ENCODE results near the gene FAU.

Gene FAU

GRCh38 chr11:65107078-65107477 is 14.9 kb downstream of the FAU start:
- no peak for DNase-seq

DNA sequence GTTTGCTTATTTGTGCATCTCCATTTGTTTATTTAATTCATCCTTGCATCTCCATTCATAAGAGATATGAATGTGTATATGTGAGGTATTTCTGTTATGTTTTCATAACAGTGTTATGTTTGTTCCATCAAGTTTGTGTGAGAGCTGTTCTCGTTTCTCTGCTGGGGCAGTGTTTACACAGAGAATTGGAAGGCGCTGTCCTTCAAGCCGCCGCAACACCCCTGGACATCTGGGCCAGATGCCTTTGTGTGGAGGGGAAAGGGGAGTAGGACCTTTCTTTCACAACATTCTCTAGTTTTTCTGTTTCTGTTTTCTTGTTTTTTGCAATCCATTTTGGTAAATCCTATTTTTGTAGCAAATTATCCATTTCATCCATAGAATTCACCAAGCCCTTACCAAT is 17.3 kb downstream of the FAU start:
- DNase-seq = no peak

DNA sequence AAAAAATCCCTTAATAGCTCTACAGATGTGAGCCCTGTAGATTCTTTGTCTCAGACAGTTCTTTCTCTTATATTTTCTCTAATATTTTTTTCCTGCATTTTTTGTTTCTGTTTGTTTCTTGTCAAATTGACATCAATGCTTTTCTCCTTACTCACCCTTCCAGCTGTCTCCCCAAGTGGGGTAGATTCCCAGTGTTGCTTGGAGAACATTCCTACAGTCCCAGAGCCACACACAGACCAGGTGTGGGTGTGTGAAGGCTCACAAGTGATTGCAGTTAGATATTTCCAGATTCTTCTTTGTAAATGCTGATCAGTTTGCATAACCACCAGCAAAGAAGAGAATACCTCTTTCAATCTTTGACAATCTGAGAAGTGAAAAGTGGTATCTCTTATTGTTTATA is 18.5 kb downstream of the FAU start:
- DNase-seq = no peak

DNA sequence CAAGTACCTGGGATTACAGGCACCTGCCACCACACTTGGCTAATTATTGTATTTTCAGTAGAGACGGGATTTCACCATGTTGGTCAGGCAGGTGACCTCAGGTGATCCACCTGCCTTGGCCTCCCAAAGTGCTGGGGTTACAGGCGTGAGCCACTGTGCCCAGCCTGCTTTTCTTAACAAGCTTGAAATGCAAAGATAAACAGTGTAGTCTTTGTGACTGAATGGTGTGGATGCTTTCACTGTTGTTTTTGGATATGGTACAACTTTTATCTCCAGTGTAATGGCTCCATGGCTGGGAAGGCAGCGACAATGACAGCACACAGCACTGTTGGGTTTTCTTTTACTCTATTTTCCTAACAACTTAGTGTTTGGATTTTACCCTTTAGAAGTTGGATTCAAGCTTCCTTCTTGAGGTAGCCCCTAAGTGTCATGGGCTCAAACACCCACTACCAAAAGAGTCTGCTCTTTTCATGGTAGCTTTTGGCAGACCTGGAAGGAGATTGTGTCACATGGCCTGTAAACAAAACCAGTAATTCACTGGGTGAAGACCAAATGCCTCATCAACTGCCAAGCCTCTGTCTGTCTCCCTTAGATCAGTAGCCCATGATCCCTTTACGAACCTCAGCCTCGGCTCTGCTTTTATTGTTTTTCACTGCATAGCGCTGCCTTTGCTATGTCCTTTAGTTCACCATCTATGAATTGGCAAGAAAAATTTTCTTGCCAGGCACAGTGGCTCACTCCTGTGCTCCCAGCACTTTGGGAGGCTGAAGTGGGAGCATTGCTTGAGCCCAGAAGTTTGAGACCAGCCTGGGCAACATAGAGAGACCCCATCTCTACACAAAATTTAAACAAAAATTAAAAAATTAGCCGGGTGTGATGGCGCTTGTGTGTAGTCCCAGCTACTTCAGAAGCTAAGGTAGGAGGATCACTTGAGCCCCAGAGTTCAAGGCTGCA is 19.5 kb downstream of the FAU start:
- no peak for DNase-seq

- no peak for DNase-seq
These were observed 21.1 kb downstream of the FAU start for GRCh38 chr11:65100674-65101350.

- no peak for DNase-seq
These were observed 25.0 kb downstream of the FAU start for GRCh38 chr11:65096926-65097325.

GRCh38 chr11:65095974-65096806 is 25.7 kb downstream of the FAU start, which contains the start of gene VPS51:
TSS of gene VPS51 (plus strand) at chr11:65096214. CDS start at chr11:65096251, 37 bp downstream.
- DNase-seq = peak; percentile 61 to 88

GRCh38 chr11:65095427-65095826 is 26.5 kb downstream of the FAU start:
- no peak for DNase-seq

DNA sequence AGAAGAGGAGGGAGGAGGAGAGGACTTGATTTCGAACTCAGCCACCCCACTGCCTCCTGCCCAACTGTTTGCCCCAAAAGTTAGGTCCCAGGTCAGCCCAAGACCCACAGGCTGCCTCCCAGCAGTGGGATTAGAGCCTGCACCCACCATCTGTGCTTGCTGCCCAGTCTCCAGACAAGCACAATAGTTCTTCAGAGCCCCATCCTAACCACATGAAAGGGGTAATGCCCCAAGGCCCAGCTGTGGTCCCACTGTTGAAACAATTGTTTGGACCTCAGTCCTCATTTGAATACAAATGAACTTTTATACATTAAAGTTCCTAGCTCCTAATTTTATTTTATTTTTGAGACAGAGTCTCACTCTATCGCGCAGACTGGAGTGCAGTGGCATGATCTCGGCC is 31.3 kb downstream of the FAU start:
- no peak for DNase-seq

DNA sequence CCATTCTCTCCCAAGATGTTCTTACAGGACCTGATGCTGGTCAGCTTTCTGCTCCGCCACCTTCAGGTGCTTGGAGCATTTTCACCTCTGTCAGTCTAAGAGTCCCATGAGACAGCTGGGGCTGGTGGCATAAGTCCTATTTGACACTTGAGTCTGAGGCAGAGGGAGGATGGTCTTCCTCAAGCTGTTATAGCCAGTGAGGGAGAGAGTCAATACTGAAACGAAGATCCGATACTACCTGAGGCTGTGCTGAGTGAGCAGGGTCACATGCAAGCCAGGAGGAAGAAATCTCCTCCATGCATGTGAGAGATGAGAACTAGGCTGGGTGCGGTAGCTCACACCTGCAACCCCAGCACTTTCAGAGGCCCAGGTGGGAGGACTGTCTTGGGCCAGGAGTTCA is 32.3 kb downstream of the FAU start:
- DNase-seq = no peak

- DNase-seq = no peak
These were observed 34.1 kb downstream of the FAU start for GRCh38 chr11:65087827-65088226.

GRCh38 chr11:65087216-65087615 is 34.7 kb downstream of the FAU start:
- DNase-seq = no peak

GRCh38 chr11:65086809-65087208 is 35.1 kb downstream of the FAU start:
- no peak for DNase-seq

- DNase-seq = no peak
These were observed 36.5 kb downstream of the FAU start for GRCh38 chr11:65085446-65085845.

DNA sequence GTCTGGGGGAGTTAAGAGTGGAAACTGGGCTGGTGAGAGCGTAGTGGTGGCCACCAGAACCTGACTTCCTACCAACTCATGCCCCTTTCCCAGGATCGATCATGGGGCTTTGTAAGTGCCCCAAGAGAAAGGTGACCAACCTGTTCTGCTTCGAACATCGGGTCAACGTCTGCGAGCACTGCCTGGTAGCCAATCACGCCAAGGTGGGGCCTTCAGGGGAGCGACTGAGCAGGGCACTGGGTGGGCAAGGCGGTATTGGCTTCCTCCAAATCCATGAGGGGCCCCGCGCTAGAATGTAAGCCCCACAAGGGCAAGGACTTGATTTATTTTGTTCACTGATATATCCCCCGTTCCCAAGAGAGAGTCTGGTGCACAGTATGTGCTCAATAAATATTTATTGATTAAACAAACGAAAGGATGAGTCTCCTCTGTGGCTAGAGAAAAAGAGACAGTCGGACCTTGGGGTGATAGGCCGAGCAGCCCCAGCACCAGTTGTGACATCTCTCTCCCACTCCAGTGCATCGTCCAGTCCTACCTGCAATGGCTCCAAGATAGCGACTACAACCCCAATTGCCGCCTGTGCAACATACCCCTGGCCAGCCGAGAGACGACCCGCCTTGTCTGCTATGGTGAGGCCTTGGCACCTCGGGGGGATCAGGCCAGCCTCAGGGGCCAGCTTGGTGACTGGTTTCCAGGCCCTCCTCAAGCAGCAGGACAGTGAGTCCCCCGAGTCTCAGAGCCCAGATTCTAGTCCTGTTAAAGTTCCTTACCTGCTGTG is 37.1 kb downstream of the FAU start:
- DNase-seq = no peak

- DNase-seq = peak; percentile 87 to 92
These were observed 37.9 kb downstream of the FAU start, which contains the start of the genes CDCA5 and ZFPL1 for GRCh38 chr11:65083834-65084597. TSS of gene CDCA5 (minus strand) at chr11:65084040. CDS start at chr11:65083978, 62 bp downstream. TSS of gene ZFPL1 (plus strand) at chr11:65084222. CDS start at chr11:65084699, 477 bp downstream.

DNA sequence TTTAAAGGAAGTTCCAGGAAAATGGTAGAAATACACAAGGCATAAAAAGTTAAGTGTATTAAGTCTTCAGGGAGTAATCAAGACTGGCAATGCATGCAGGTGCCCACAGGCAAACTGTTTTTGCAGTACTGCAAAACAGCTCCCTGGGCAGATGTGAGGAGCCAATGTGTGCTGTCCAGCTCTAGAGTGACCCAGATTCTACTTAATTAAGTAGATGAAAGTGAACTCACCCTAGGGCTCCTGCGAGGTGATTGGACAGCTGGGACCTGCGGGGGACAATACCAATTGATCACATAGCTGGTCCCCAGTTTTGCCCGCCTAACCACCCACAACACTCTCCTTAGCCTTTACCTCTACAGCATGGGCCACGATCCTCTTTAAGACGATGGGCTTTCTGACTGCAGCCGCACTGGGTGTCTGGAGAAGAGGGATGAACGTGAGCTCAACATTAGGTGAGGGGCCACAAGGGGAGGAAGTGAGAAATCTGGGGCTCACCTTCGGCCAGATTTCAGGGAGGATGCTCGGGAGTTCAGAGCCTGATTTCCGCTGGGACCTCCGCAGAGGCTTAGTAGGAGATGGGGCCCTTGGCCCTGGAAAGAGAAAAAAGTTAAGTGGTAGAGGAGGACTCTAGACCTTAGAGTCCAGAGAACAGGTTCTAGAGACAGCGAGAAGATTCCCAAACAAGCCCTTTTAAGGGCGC is 38.6 kb downstream of the FAU start:
- no peak for DNase-seq

DNA sequence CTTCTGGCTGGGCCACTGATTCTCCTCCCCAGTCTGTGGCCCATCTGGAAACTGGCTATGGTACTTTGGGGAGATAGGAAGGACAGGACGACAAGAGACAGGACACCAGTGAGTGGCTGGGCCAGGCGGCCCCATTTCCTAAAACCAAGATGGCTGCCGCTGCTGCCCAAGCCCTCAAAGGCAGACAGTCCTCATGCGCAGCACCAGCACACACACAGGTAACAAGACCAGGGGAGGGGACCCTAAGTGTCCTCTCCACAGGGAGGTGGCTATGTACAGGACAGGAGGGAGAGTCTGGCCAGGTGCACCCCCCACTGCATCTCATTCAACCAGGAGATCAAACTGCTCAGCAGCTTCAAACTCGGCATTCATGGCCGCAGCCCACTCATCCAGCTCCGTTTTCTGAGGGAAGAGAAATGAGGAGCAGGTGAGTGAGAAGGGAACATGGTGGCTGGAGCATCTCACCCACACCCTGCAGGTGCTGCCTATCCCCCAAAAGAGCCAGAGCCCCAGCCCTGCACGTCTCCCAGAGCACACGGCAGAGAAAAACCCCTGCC is 43.1 kb downstream of the FAU start:
- DNase-seq = no peak

DNA sequence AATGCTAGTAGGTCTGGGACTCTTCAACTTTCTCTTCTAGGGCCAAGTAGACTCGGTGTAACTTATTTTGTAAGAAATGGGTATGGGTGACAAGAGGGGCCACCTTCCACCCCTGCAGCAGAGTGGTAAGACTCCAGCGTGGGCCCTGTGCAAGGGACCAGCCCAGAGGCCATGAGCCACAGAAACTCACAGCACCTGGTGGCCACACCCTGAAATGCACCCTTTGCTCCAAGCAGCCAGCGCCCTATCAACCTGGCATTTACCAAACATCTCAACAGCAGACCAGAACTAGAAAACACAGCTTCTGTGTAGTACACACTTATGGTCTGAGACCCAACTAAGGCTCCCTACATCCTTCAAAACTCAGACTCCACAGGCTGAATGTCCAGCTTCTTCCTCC is 43.8 kb downstream of the FAU start:
- peak in 1 of 2 experiments; percentile 45 for DNase-seq

DNA sequence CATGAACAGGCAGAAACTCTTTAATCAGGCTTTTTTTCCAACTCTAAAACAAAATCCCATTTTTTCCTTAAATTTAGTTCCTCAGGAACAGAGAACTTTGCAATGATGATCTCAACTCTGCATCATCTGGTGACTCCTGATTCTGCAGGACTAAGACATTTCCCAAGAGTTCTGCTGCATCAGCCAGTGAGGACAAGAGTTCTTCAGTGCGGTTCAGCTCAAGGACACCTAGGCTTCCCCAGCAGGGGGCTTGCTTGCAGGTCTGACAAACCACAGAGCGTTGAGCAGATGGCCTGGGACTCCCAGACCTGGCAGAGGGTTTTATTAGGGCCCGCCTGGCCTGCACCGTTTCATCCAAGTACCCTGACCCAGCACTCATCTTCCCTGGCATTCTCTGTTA is 44.5 kb downstream of the FAU start:
- DNase-seq = peak; percentile 50 to 81

Data from NCI-H524 (cell line).